ENCODE measurements around the gene ERI2. TPM values are rescaled to one million over a fixed set of nuclear protein-coding genes. Genes with fewer than 3 reads are reported as not detected.

Gene ERI2
- 9.8 TPM for total RNA-seq
- long read RNA-seq, partial matches to known transcripts: 3 of 9 reads
- long read RNA-seq, other reads (novel, unspliced or antisense): 5 of 9 reads

GRCh38 chr16:20806168-20807050, at the start of gene ERI2, which contains the start of gene REXO5:
Gene ERI2 (minus strand): TSS chr16:20806472. CDS start chr16:20806430, 42 bp downstream.
Gene REXO5 (plus strand): TSS chr16:20806527. CDS start chr16:20806954, 427 bp downstream.
- no peaks in the 10 kb centered on the region for H3K9me3 ChIP-seq (replicated peaks)
- intact Hi-C loops (cut with micrococcal nuclease): no loop called here
- peaks cover under 1% of the 10 kb centered on the region for H3K36me3 ChIP-seq
- peak within 1 kb of the TSS; percentile 94 for H3K4me3 ChIP-seq
- no peaks in the 10 kb centered on the region for H3K27me3 ChIP-seq (ENCODE audit: low read depth)
- DNase-seq: peak; percentile 91
- peak; percentile 55 for TF ChIP-seq CTCF (IDR thresholded peaks at IDR 0.05; ENCODE audit: borderline replicate concordance)
- H3K4me1 ChIP-seq: peaks cover 30% of the 10 kb centered on the region
- H3K27ac ChIP-seq (replicated peaks): peak within 1 kb of the TSS; percentile 96

- no peaks in the 10 kb centered on the region for H3K9me3 ChIP-seq (replicated peaks)
- H3K4me3 ChIP-seq: no peak overlapping the region
- H3K27me3 ChIP-seq (ENCODE audit: low read depth): no peaks in the 10 kb centered on the region
- no peak for DNase-seq
- peaks cover 3% of the 10 kb centered on the region for H3K36me3 ChIP-seq
- no peak overlapping the region for H3K27ac ChIP-seq (replicated peaks)
- intact Hi-C loops (cut with micrococcal nuclease): no loop called here
- H3K4me1 ChIP-seq: peaks cover 75% of the 10 kb centered on the region
- no peak for TF ChIP-seq CTCF (IDR thresholded peaks at IDR 0.05; ENCODE audit: borderline replicate concordance)
Observed at GRCh38 chr16:20854963-20855362, 48.7 kb upstream of the ERI2 start.

- no peak for TF ChIP-seq CTCF (IDR thresholded peaks at IDR 0.05; ENCODE audit: borderline replicate concordance)
- H3K27ac ChIP-seq (replicated peaks): peak overlapping the region; percentile 92
- no peaks in the 10 kb centered on the region for H3K27me3 ChIP-seq (ENCODE audit: low read depth)
- peaks cover 70% of the 10 kb centered on the region for H3K4me1 ChIP-seq
- H3K9me3 ChIP-seq (replicated peaks): no peaks in the 10 kb centered on the region
- H3K36me3 ChIP-seq: peaks cover under 1% of the 10 kb centered on the region
- intact Hi-C loops (cut with micrococcal nuclease): no loop called here
- no peak overlapping the region for H3K4me3 ChIP-seq
- no peak for DNase-seq
Observed at GRCh38 chr16:20853981-20854620, 47.8 kb upstream of the ERI2 start.

- H3K4me1 ChIP-seq: peaks cover 67% of the 10 kb centered on the region
- intact Hi-C loops (cut with micrococcal nuclease): no loop called here
Observed at GRCh38 chr16:20853143-20853542, 46.9 kb upstream of the ERI2 start.

More at GRCh38 chr16:20853143-20853542, 46.9 kb upstream of the ERI2 start:
- no peak for TF ChIP-seq CTCF (IDR thresholded peaks at IDR 0.05; ENCODE audit: borderline replicate concordance)
- H3K9me3 ChIP-seq (replicated peaks): no peaks in the 10 kb centered on the region
- H3K4me3 ChIP-seq: no peak overlapping the region
- DNase-seq: no peak
- H3K36me3 ChIP-seq: no peaks in the 10 kb centered on the region
- H3K27ac ChIP-seq (replicated peaks): peak overlapping the region; percentile 92
- no peaks in the 10 kb centered on the region for H3K27me3 ChIP-seq (ENCODE audit: low read depth)
